B cell (primary cell): ENCODE measurements around the gene P3H4.

Experiments
- EZH2 ChIP-seq: IDR thresholded peaks from 2 replicates; pipeline ENCODE4 v1.6.1; 2012; ENCODE audit warnings: borderline replicate concordance, low read depth, mild to moderate bottlenecking, moderate library complexity, low read length; ENCODE audit not compliant: insufficient read depth, poor library complexity, severe bottlenecking
- TF ChIP-seq, protein P1 (sequence below): fragments of 200-600 bp; IDR thresholded peaks from one replicate; pipeline ENCODE4 v1.8.0; 2022; ENCODE audit warnings: antibody characterized with exemption, mild to moderate bottlenecking

- TF ChIP-seq, protein P1, sequence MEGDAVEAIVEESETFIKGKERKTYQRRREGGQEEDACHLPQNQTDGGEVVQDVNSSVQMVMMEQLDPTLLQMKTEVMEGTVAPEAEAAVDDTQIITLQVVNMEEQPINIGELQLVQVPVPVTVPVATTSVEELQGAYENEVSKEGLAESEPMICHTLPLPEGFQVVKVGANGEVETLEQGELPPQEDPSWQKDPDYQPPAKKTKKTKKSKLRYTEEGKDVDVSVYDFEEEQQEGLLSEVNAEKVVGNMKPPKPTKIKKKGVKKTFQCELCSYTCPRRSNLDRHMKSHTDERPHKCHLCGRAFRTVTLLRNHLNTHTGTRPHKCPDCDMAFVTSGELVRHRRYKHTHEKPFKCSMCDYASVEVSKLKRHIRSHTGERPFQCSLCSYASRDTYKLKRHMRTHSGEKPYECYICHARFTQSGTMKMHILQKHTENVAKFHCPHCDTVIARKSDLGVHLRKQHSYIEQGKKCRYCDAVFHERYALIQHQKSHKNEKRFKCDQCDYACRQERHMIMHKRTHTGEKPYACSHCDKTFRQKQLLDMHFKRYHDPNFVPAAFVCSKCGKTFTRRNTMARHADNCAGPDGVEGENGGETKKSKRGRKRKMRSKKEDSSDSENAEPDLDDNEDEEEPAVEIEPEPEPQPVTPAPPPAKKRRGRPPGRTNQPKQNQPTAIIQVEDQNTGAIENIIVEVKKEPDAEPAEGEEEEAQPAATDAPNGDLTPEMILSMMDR: no peak
- TF ChIP-seq EZH2: no peak
Measured at GRCh38 chr17:41800601-41801373, 11.0 kb downstream of the P3H4 start.
